Adrenal gland (tissue), 12 donors: ENCODE measurements around the gene SPG7. TPM values are rescaled to one million over a fixed set of nuclear protein-coding genes. Genes with fewer than 3 reads are reported as not detected.
"Not testable (repeated sequence)": the region's sequence is repeated elsewhere in the genome, so short reads cannot be mapped to it uniquely, and the experiment has no call there.

ENCODE experiments used
- DNase-seq, 7 donors: peaks; one replicate each; pipeline ENCODE4 v3.0.0-alpha.2; 2019 to 2020
- H3K27ac ChIP-seq, 5 donors: fragments of 200-600 bp; sonication (generic) in 4 of 5; 1 replicate in 3 of 5; 2 replicates in 2 of 5; pipeline versions ENCODE4 v1.5.1 to v1.8.0; 2016 to 2020; ENCODE audit warnings: mild to moderate bottlenecking in 1 of 5
- H3K27me3 ChIP-seq: fragments of 200-600 bp; 2 replicates; pipeline ENCODE4 v1.8.0; 2021
- H3K36me3 ChIP-seq, 2 donors: fragments of 200-600 bp; replicated peaks in 1 of 2; 1 replicate in 1 of 2; 2 replicates in 1 of 2; pipeline versions ENCODE4 v1.5.1 to v1.8.0; 2018 to 2022
- H3K4me1 ChIP-seq, 2 donors: fragments of 200-600 bp; replicated peaks in 1 of 2; 1 replicate in 1 of 2; 2 replicates in 1 of 2; pipeline versions ENCODE4 v1.5.1 to v1.8.0; 2018 to 2021
- H3K4me3 ChIP-seq, 4 donors: fragments of 200-600 bp; sonication (generic) in 3 of 4; one replicate each; pipeline ENCODE4 v1.5.1; 2016 to 2018
- H3K9me3 ChIP-seq, 3 donors: fragments of 200-600 bp; sonication (generic) in 1 of 3; replicated peaks in 1 of 3; 1 replicate in 2 of 3; 2 replicates in 1 of 3; pipeline versions ENCODE4 v1.5.1 to v1.8.0; 2016 to 2021
- POLR2A ChIP-seq, 2 donors: fragments of 450-650 bp; IDR thresholded peaks; one replicate each; pipeline ENCODE4 v1.6.1; 2017; ENCODE audit warnings: antibody characterized with exemption in 2 of 2, mild to moderate bottlenecking in 2 of 2, moderate library complexity in 1 of 2
- WGBS, 4 donors: extraction: QIAGEN DNeasy Blood & Tissue Kit in 2 of 4; methylation state at CpG; one replicate each; pipeline versions ENCODE4 v1.1.5 to v1.1.7; 2013 to 2017; 5-methylcytosine and 5-hydroxymethylcytosine counted together
- intact Hi-C, 2 donors: fragments of 100-400 bp; cut with DNase I; formaldehyde crosslinking; loops; one replicate each; pipeline versions ENCODE4 v1.14.1 to v1.15.0; 2022 to 2023
- polyA plus RNA-seq, 3 donors: library from polyadenylated mRNA; stranded (reverse); fragments of 200-250 nt in 2 of 3; fragments of 350-450 nt in 1 of 3; fragmentation: Illumina TruSeq in 1 of 3; extraction: RNeasy Lipid Tissue Mini Kit (QIAGEN cat#74804) in 1 of 3; gene quantifications; one replicate each; pipeline ENCODE4 v1.2.3, GENCODE V29; 2013 to 2014
- total RNA-seq, 9 donors: library from RNA; depleted of rRNA in 4 of 9; stranded (reverse); fragments of >200 nt in 4 of 9; fragments of 120-200 nt in 1 of 9; fragmentation: NEBNext Ultra II Directional in 1 of 9; extraction: Animal tissue kit (Norgen Biotek cat#: 25700) in 1 of 9; gene quantifications; one replicate each; pipeline versions ENCODE4 v1.1.0 to v1.2.4, GENCODE V29; 2013 to 2023
- TF ChIP-seq, protein P1 (sequence below), 6 experiments: fragments of 450-650 bp in 4 of 6; fragments of 200-600 bp in 2 of 6; sonication (generic) in 1 of 6; IDR thresholded peaks; 1 replicate in 5 of 6; 2 replicates in 1 of 6; pipeline versions ENCODE4 v1.5.1 to v1.8.0; 2016 to 2021; ENCODE audit warnings: antibody characterized with exemption in 6 of 6, mild to moderate bottlenecking in 2 of 6, moderate library complexity in 1 of 6
- donor health status: healthy with polysubstance abuse.
- donor health status: Bipolar disorder and iron deficiency.
- donor health status: DM: yes; HTN: yes; CAD: no.
- donor health status: DM: no; HTN: no; CAD: no.
- donor health status: DM: no; HTN: no; CAD: no.
- donor health status: DM: yes; HTN: yes; CAD: no.

The SPG7 gene
- total and polyA plus RNA-seq, 12 donors, result 57.1 to 250 (median 142) TPM

- H3K4me1 ChIP-seq, result peaks cover 6 to 16% of the 10 kb centered on the region in 2 donors
- WGBS, 4 donors, result 83 to 95% (median 87%) methylated on average over 6 of the region's 6 CpGs
- H3K36me3 ChIP-seq, result no peaks in the 10 kb centered on the region
- H3K27me3 ChIP-seq, result no peaks in the 10 kb centered on the region
- H3K9me3 ChIP-seq, result no peaks in the 10 kb centered on the region
- TF ChIP-seq POLR2A (IDR thresholded peaks at IDR 0.05), result no peak
- no peak overlapping the region for H3K4me3 ChIP-seq
- no peak for DNase-seq
- intact Hi-C loops, result no loop called here
- H3K27ac ChIP-seq, result no peak overlapping the region
These were observed 47.6 kb upstream of the SPG7 start for GRCh38 chr16:89460556-89460955.

GRCh38 chr16:89461890-89462289 lies 46.3 kb upstream of the SPG7 start:
- intact Hi-C loops, result not testable (repeated sequence)

DNA sequence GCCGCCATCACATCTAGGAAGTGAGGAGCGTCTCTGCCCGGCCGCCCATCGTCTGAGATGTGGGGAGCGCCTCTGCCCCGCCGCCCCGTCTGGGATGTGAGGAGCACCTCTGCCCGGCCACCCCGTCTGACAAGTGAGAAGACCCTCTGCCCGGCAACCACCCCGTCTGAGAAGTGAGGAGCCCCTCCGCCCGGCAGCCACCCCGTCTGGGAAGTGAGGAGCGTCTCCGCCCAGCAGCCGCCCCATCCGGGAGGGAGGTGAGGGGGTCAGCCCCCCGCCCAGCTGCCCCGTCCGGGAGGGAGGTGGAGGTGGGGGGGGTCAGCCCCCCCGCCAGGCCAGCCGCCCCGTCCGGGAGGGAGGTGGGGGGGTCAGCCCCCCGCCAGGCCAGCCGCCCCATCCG lies 45.6 kb upstream of the SPG7 start:
- H3K36me3 ChIP-seq, H3K9me3 ChIP-seq, H3K27me3 ChIP-seq, DNase-seq, intact Hi-C loops, H3K27ac ChIP-seq, H3K4me3 ChIP-seq: not testable (repeated sequence)
- WGBS, 4 donors, result 88 to 99% (median 91%) methylated on average over 3 to 26 of the region's 30 CpGs
- H3K4me1 ChIP-seq, result peaks cover 6 to 16% of the 10 kb centered on the region in 2 donors

More at GRCh38 chr16:89461890-89462289, 46.3 kb upstream of the SPG7 start:
- H3K4me3 ChIP-seq, H3K27me3 ChIP-seq, H3K9me3 ChIP-seq, DNase-seq, H3K27ac ChIP-seq, H3K36me3 ChIP-seq: not testable (repeated sequence)
- peaks cover 6 to 16% of the 10 kb centered on the region in 2 donors for H3K4me1 ChIP-seq
- WGBS, 4 donors, result 84 to 90% (median 89%) methylated on average over 9 to 14 of the region's 15 CpGs

- H3K27ac ChIP-seq, H3K4me3 ChIP-seq, H3K9me3 ChIP-seq, intact Hi-C loops, H3K27me3 ChIP-seq, DNase-seq, H3K36me3 ChIP-seq: not testable (repeated sequence)
- WGBS, 4 donors, result 24 to 54% (median 30%) methylated on average over 5 of the region's 5 CpGs
- peaks cover 6 to 16% of the 10 kb centered on the region in 2 donors for H3K4me1 ChIP-seq
These were observed 44.9 kb upstream of the SPG7 start for GRCh38 chr16:89463312-89463711.

- no peak overlapping the region for H3K4me3 ChIP-seq
- no peak overlapping the region for H3K27ac ChIP-seq
- no peaks in the 10 kb centered on the region for H3K27me3 ChIP-seq
- no peaks in the 10 kb centered on the region for H3K9me3 ChIP-seq
- peaks cover 6 to 22% of the 10 kb centered on the region in 2 donors for H3K4me1 ChIP-seq
- intact Hi-C loops, result no loop called here
- no peak for DNase-seq
- no peaks in the 10 kb centered on the region for H3K36me3 ChIP-seq
- TF ChIP-seq, protein P1, sequence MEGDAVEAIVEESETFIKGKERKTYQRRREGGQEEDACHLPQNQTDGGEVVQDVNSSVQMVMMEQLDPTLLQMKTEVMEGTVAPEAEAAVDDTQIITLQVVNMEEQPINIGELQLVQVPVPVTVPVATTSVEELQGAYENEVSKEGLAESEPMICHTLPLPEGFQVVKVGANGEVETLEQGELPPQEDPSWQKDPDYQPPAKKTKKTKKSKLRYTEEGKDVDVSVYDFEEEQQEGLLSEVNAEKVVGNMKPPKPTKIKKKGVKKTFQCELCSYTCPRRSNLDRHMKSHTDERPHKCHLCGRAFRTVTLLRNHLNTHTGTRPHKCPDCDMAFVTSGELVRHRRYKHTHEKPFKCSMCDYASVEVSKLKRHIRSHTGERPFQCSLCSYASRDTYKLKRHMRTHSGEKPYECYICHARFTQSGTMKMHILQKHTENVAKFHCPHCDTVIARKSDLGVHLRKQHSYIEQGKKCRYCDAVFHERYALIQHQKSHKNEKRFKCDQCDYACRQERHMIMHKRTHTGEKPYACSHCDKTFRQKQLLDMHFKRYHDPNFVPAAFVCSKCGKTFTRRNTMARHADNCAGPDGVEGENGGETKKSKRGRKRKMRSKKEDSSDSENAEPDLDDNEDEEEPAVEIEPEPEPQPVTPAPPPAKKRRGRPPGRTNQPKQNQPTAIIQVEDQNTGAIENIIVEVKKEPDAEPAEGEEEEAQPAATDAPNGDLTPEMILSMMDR (IDR thresholded peaks at IDR 0.05), result no peak
- TF ChIP-seq POLR2A (IDR thresholded peaks at IDR 0.05), result no peak
- 92 to 98% (median 97%) methylated on average over 5 of the region's 5 CpGs for WGBS, 4 donors
These were observed 41.3 kb upstream of the SPG7 start for GRCh38 chr16:89466920-89467319.

DNA sequence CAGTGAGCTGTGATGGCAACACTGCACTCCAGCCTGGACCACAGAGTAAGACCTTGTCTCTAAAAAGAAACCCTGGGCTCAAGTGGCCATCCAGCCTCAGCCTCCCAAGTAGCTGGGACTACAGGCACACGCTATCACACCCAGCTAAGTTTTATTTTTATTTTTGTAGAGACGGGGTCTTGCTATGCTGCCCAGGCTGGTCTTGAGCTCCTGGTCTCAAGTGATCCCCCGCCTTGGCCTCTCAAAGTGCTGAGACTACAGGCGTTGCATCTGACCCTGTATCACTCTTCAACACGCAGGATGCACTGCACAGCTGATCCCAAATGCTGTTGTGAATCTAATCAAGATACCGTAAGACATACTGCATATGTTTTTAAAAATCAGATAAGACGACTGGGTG lies 40.8 kb upstream of the SPG7 start:
- WGBS, 4 donors, result 85 to 91% (median 89%) methylated on average over 7 of the region's 7 CpGs
- no peak for DNase-seq
- no peaks in the 10 kb centered on the region for H3K27me3 ChIP-seq
- H3K9me3 ChIP-seq, result no peaks in the 10 kb centered on the region
- H3K27ac ChIP-seq, result no peak overlapping the region
- no peak overlapping the region for H3K4me3 ChIP-seq
- intact Hi-C loops, result no loop called here
- H3K4me1 ChIP-seq, result peaks cover 10 to 27% of the 10 kb centered on the region in 2 donors
- H3K36me3 ChIP-seq, result no peaks in the 10 kb centered on the region
- TF ChIP-seq, protein P1 (IDR thresholded peaks at IDR 0.05), result no peak
- no peak for TF ChIP-seq POLR2A (IDR thresholded peaks at IDR 0.05)
